Sigmoid colon (tissue), 7 donors: ENCODE results near the gene TRIM41. TPM values are rescaled to one million over a fixed set of nuclear protein-coding genes. Genes with fewer than 3 reads are reported as not detected.

Experiments used
- DNase-seq: peaks from one replicate; pipeline ENCODE4 v3.0.0-alpha.2; 2019
- H3K27ac ChIP-seq, 4 donors: fragments of 200-600 bp; sonication (generic); one replicate each; pipeline ENCODE4 v1.5.1; 2016 to 2019; ENCODE audit warnings: mild to moderate bottlenecking in 1 of 4
- H3K27me3 ChIP-seq, 3 donors: fragments of 200-600 bp; sonication (generic); one replicate each; pipeline ENCODE4 v1.5.1; 2019; ENCODE audit warnings: mild to moderate bottlenecking in 1 of 3
- H3K36me3 ChIP-seq, 4 donors: fragments of 200-600 bp; sonication (generic); one replicate each; pipeline ENCODE4 v1.5.1; 2016 to 2019
- H3K4me1 ChIP-seq, 4 donors: fragments of 200-600 bp; sonication (generic); one replicate each; pipeline ENCODE4 v1.5.1; 2017 to 2019
- H3K4me3 ChIP-seq, 4 donors: fragments of 200-600 bp; sonication (generic); one replicate each; pipeline ENCODE4 v1.5.1; 2017 to 2019; ENCODE audit warnings: mild to moderate bottlenecking in 2 of 4, moderate library complexity in 1 of 4
- H3K9me3 ChIP-seq, 4 donors: fragments of 200-600 bp in 3 of 4; sonication (generic) in 3 of 4; one replicate each; pipeline versions ENCODE4 v1.5.1 to v1.6.1; 2013 to 2019
- CTCF ChIP-seq, 4 experiments: fragments of 450-650 bp in 3 of 4; fragments of 200-600 bp in 1 of 4; IDR thresholded peaks; one replicate each; pipeline ENCODE4 v1.5.1; 2016 to 2019; ENCODE audit warnings: antibody characterized with exemption in 4 of 4, mild to moderate bottlenecking in 3 of 4, moderate library complexity in 2 of 4
- EP300 ChIP-seq, 4 donors: sonication (generic); formaldehyde crosslinking; IDR thresholded peaks; one replicate each; pipeline ENCODE4 v1.6.1; 2017; ENCODE audit warnings: antibody characterized with exemption in 4 of 4
- POLR2A ChIP-seq, 2 donors: fragments of 450-650 bp; IDR thresholded peaks; one replicate each; pipeline ENCODE4 v1.6.1; 2016; ENCODE audit warnings: antibody characterized with exemption in 2 of 2, mild to moderate bottlenecking in 2 of 2, moderate library complexity in 2 of 2
- POLR2AphosphoS5 ChIP-seq, 4 donors: sonication (generic); formaldehyde crosslinking; IDR thresholded peaks; one replicate each; pipeline ENCODE4 v1.6.1; 2017; ENCODE audit warnings: antibody characterized with exemption in 4 of 4
- WGBS, 2 donors: extraction: QIAGEN DNeasy Blood & Tissue Kit; methylation state at CpG; one replicate each; pipeline ENCODE4 v1.1.7; 2013; 5-methylcytosine and 5-hydroxymethylcytosine counted together
- intact Hi-C: fragments of 100-400 bp; cut with DNase I; formaldehyde crosslinking; loops from one replicate; pipeline ENCODE4 v1.15.1; 2023
- polyA plus RNA-seq, 3 donors: library from polyadenylated mRNA; stranded (reverse); fragments of 200-250 nt; gene quantifications; one replicate each; pipeline ENCODE4 v1.2.3, GENCODE V29; 2013
- total RNA-seq, 4 donors: library from RNA; depleted of rRNA; stranded (reverse); fragments of >200 nt; gene quantifications; one replicate each; pipeline ENCODE4 v1.1.0, GENCODE V29; 2016
- donor health status: healthy with polysubstance abuse.
- donor health status: Bipolar disorder and iron deficiency.
- donor health status: healthy.

TRIM41 gene
- total and polyA plus RNA-seq, 7 donors = 8.2 to 25.3 (median 14.1) TPM

GRCh38 chr5:181234455-181235306 lies 11.6 kb downstream of the TRIM41 start:
- Histone ChIP-seq H3K4me1 (no peaks in the 10 kb centered on the region), H3K27ac (no peak overlapping the region), H3K4me3 (no peak overlapping the region), H3K36me3 (peaks cover 59 to 93% (median 64%) of the 10 kb centered on the region in 4 donors), H3K27me3 (no peaks in the 10 kb centered on the region), H3K9me3 (no peaks in the 10 kb centered on the region)
- DNase-seq = no peak
- TF ChIP-seq POLR2A (IDR thresholded peaks at IDR 0.05) = no peak
- no peak for TF ChIP-seq EP300 (IDR thresholded peaks at IDR 0.05)
- peak in 1 of 4 donors; percentile 11 for TF ChIP-seq POLR2AphosphoS5 (IDR thresholded peaks at IDR 0.05)
- no peak for TF ChIP-seq CTCF (IDR thresholded peaks at IDR 0.05)
- 87 to 91% methylated on average over 22 of the region's 22 CpGs for WGBS, 2 donors
- intact Hi-C loops = no loop called here

GRCh38 chr5:181235323-181235688 lies 12.2 kb downstream of the TRIM41 start:
- 87 to 88% methylated on average over 5 of the region's 5 CpGs for WGBS, 2 donors
- Histone ChIP-seq H3K4me1 (peaks cover 0 to under 1% (median 0%) of the 10 kb centered on the region in 4 donors), H3K9me3 (no peaks in the 10 kb centered on the region), H3K27ac (no peak overlapping the region), H3K4me3 (no peak overlapping the region), H3K27me3 (no peaks in the 10 kb centered on the region), H3K36me3 (peaks cover 64 to 99% (median 70%) of the 10 kb centered on the region in 4 donors)
- intact Hi-C loops = no loop called here
- DNase-seq = no peak
- TF ChIP-seq CTCF (IDR thresholded peaks at IDR 0.05) = no peak
- TF ChIP-seq POLR2A (IDR thresholded peaks at IDR 0.05) = no peak
- TF ChIP-seq POLR2AphosphoS5 (IDR thresholded peaks at IDR 0.05) = no peak
- no peak for TF ChIP-seq EP300 (IDR thresholded peaks at IDR 0.05)

GRCh38 chr5:181235689-181236366 lies 12.7 kb downstream of the TRIM41 start:
- Histone ChIP-seq H3K36me3 (peaks cover 69 to 100% (median 75%) of the 10 kb centered on the region in 4 donors), H3K9me3 (no peaks in the 10 kb centered on the region), H3K27ac (no peak overlapping the region), H3K4me3 (no peak overlapping the region), H3K4me1 (peaks cover 0 to 4% (median 1%) of the 10 kb centered on the region in 4 donors), H3K27me3 (no peaks in the 10 kb centered on the region)
- intact Hi-C loops = no loop called here
- no peak for DNase-seq
- 74 to 79% methylated on average over 5 of the region's 5 CpGs for WGBS, 2 donors
- TF ChIP-seq POLR2AphosphoS5 (IDR thresholded peaks at IDR 0.05) (no peak), POLR2A (IDR thresholded peaks at IDR 0.05) (no peak), CTCF (IDR thresholded peaks at IDR 0.05) (no peak), EP300 (IDR thresholded peaks at IDR 0.05) (no peak)

- DNase-seq = no peak
- H3K4me3 ChIP-seq = no peak overlapping the region
- intact Hi-C loops = no loop called here
- H3K36me3 ChIP-seq = peaks cover 74 to 100% (median 81%) of the 10 kb centered on the region in 4 donors
- no peak for TF ChIP-seq EP300 (IDR thresholded peaks at IDR 0.05)
- no peak for TF ChIP-seq POLR2AphosphoS5 (IDR thresholded peaks at IDR 0.05)
- no peak for TF ChIP-seq CTCF (IDR thresholded peaks at IDR 0.05)
- no peak for TF ChIP-seq POLR2A (IDR thresholded peaks at IDR 0.05)
- no peak overlapping the region for H3K27ac ChIP-seq
- H3K9me3 ChIP-seq = no peaks in the 10 kb centered on the region
- H3K4me1 ChIP-seq = peaks cover 0 to 10% (median 8%) of the 10 kb centered on the region in 4 donors
- H3K27me3 ChIP-seq = no peaks in the 10 kb centered on the region
- WGBS, 2 donors = 78 to 85% methylated on average over 6 of the region's 6 CpGs
These were observed 13.4 kb downstream of the TRIM41 start for GRCh38 chr5:181236471-181236870.
